Esophagus muscularis mucosa (tissue), 4 donors: Measurements from ENCODE around the gene CD151. TPM values are rescaled to one million over a fixed set of nuclear protein-coding genes. Genes with fewer than 3 reads are reported as not detected.

ENCODE experiments used
- DNase-seq: peaks from one replicate; pipeline ENCODE4 v3.0.0-alpha.2; 2017; ENCODE audit errors: extremely low spot score
- H3K27ac ChIP-seq, 4 donors: fragments of 200-600 bp; sonication (generic); replicated peaks in 1 of 4; 1 replicate in 3 of 4; 2 replicates in 1 of 4; pipeline ENCODE4 v1.5.1; 2016 to 2019; ENCODE audit warnings: mild to moderate bottlenecking in 1 of 4
- H3K27me3 ChIP-seq, 4 donors: fragments of 200-600 bp; sonication (generic); one replicate each; pipeline versions ENCODE4 v1.5.1 to v1.6.0; 2016 to 2019
- H3K36me3 ChIP-seq, 4 donors: fragments of 200-600 bp; sonication (generic); one replicate each; pipeline ENCODE4 v1.5.1; 2016 to 2019
- H3K4me1 ChIP-seq, 4 donors: fragments of 200-600 bp; sonication (generic); one replicate each; pipeline ENCODE4 v1.5.1; 2016 to 2019
- H3K4me3 ChIP-seq, 4 donors: fragments of 200-600 bp; sonication (generic); 1 replicate in 2 of 4; 2 replicates in 2 of 4; pipeline ENCODE4 v1.5.1; 2016 to 2019; ENCODE audit warnings: mild to moderate bottlenecking in 4 of 4, moderate library complexity in 1 of 4
- H3K9me3 ChIP-seq, 4 donors: fragments of 200-600 bp; sonication (generic); 1 replicate in 3 of 4; 2 replicates in 1 of 4; pipeline ENCODE4 v1.5.1; 2016 to 2019
- CTCF ChIP-seq, 3 experiments: fragments of 200-600 bp in 2 of 3; fragments of 450-650 bp in 1 of 3; sonication (generic) in 2 of 3; IDR thresholded peaks; one replicate each; pipeline ENCODE4 v1.5.1; 2017 to 2019; ENCODE audit warnings: antibody characterized with exemption in 3 of 3, mild to moderate bottlenecking in 2 of 3, moderate library complexity in 1 of 3
- EP300 ChIP-seq: sonication (generic); formaldehyde crosslinking; IDR thresholded peaks from one replicate; pipeline ENCODE4 v1.6.1; 2017; ENCODE audit warnings: antibody characterized with exemption
- POLR2A ChIP-seq: fragments of 450-650 bp; IDR thresholded peaks from one replicate; pipeline ENCODE4 v1.6.1; 2017; ENCODE audit warnings: antibody characterized with exemption, moderate library complexity, mild to moderate bottlenecking, low read depth
- POLR2AphosphoS5 ChIP-seq, 2 donors: sonication (generic); formaldehyde crosslinking; IDR thresholded peaks; one replicate each; pipeline ENCODE4 v1.6.1; 2017; ENCODE audit warnings: antibody characterized with exemption in 2 of 2
- WGBS: methylation state at CpG from one replicate; pipeline ENCODE4 v1.1.5; 2018; 5-methylcytosine and 5-hydroxymethylcytosine counted together
- intact Hi-C: fragments of 100-400 bp; cut with DNase I; formaldehyde crosslinking; loops from one replicate; pipeline ENCODE4 v1.15.1; 2023
- total RNA-seq, 4 donors: library from RNA; depleted of rRNA; stranded (reverse); fragments of >200 nt; gene quantifications; one replicate each; pipeline versions ENCODE4 v1.1.0 to v1.2.1, GENCODE V29; 2016

Gene CD151
- total RNA-seq, 4 donors from 2014 or later = 219 to 730 (median 352) TPM

- Histone ChIP-seq H3K9me3 (no peaks in the 10 kb centered on the region), H3K27me3 (no peaks in the 10 kb centered on the region), H3K36me3 (peaks cover 0 to 37% (median 23%) of the 10 kb centered on the region in 4 donors), H3K4me3 (no peak overlapping the region), H3K4me1 (no peaks in the 10 kb centered on the region), H3K27ac (no peak overlapping the region)
- DNase-seq = no peak
- WGBS = 96% methylated on average over 11 of the region's 16 CpGs
- TF ChIP-seq POLR2AphosphoS5 (IDR thresholded peaks at IDR 0.05) (no peak), POLR2A (no peak), CTCF (IDR thresholded peaks at IDR 0.05) (no peak), EP300 (no peak)
- intact Hi-C loops = no loop called here
Observed at GRCh38 chr11:875203-875602, 42.5 kb downstream of the CD151 start.

- Histone ChIP-seq H3K27ac (no peak overlapping the region), H3K4me1 (no peaks in the 10 kb centered on the region), H3K36me3 (peaks cover 0 to 42% (median 28%) of the 10 kb centered on the region in 4 donors), H3K9me3 (no peaks in the 10 kb centered on the region), H3K4me3 (no peak overlapping the region), H3K27me3 (no peaks in the 10 kb centered on the region)
- no peak for TF ChIP-seq POLR2A
- no peak for TF ChIP-seq CTCF (IDR thresholded peaks at IDR 0.05)
- no peak for TF ChIP-seq EP300
- TF ChIP-seq POLR2AphosphoS5 (IDR thresholded peaks at IDR 0.05) = no peak
- no peak for DNase-seq
- 91% methylated on average over 21 of the region's 21 CpGs for WGBS
- intact Hi-C loops = no loop called here
Observed at GRCh38 chr11:875769-876301, 43.1 kb downstream of the CD151 start.

GRCh38 chr11:876545-876944 is 43.8 kb downstream of the CD151 start:
- no peak for DNase-seq
- H3K4me1 ChIP-seq = no peaks in the 10 kb centered on the region
- TF ChIP-seq EP300 (no peak), CTCF (IDR thresholded peaks at IDR 0.05) (no peak), POLR2AphosphoS5 (IDR thresholded peaks at IDR 0.05) (no peak), POLR2A (no peak)
- no peak overlapping the region for H3K4me3 ChIP-seq
- H3K9me3 ChIP-seq = no peaks in the 10 kb centered on the region
- H3K27ac ChIP-seq = no peak overlapping the region
- peaks cover 0 to 47% (median 30%) of the 10 kb centered on the region in 4 donors for H3K36me3 ChIP-seq
- intact Hi-C loops = no loop called here
- 60% methylated on average over 1 of the region's 12 CpGs for WGBS
- no peaks in the 10 kb centered on the region for H3K27me3 ChIP-seq

GRCh38 chr11:877565-877964 is 44.8 kb downstream of the CD151 start:
- no peak for DNase-seq
- no peak overlapping the region for H3K4me3 ChIP-seq
- WGBS = 90% methylated on average over 11 of the region's 11 CpGs
- H3K9me3 ChIP-seq = no peaks in the 10 kb centered on the region
- no peak overlapping the region for H3K27ac ChIP-seq
- intact Hi-C loops = no loop called here
- no peak for TF ChIP-seq POLR2AphosphoS5 (IDR thresholded peaks at IDR 0.05)
- H3K36me3 ChIP-seq = peaks cover 2 to 57% (median 39%) of the 10 kb centered on the region in 4 donors
- no peaks in the 10 kb centered on the region for H3K27me3 ChIP-seq
- no peaks in the 10 kb centered on the region for H3K4me1 ChIP-seq

GRCh38 chr11:880447-880846 is 47.7 kb downstream of the CD151 start:
- TF ChIP-seq POLR2AphosphoS5 (IDR thresholded peaks at IDR 0.05) (no peak), POLR2A (no peak), CTCF (IDR thresholded peaks at IDR 0.05) (no peak), EP300 (no peak)
- intact Hi-C loops = no loop called here

More at GRCh38 chr11:880447-880846, 47.7 kb downstream of the CD151 start:
- Histone ChIP-seq H3K27me3 (no peaks in the 10 kb centered on the region), H3K36me3 (peaks cover 7 to 67% (median 45%) of the 10 kb centered on the region in 4 donors), H3K4me1 (no peaks in the 10 kb centered on the region), H3K4me3 (no peak overlapping the region), H3K9me3 (no peaks in the 10 kb centered on the region), H3K27ac (no peak overlapping the region)
- 99% methylated on average over 9 of the region's 14 CpGs for WGBS
- DNase-seq = no peak
